ENCODE results near the gene E2F3.
"Not testable (repeated sequence)": the region's sequence is repeated elsewhere in the genome, so short reads cannot be mapped to it uniquely, and the experiment has no call there.

E2F3 gene

GRCh38 chr6:20472748-20473147, 71.1 kb downstream of the E2F3 start:
- no peak for DNase-seq

DNA sequence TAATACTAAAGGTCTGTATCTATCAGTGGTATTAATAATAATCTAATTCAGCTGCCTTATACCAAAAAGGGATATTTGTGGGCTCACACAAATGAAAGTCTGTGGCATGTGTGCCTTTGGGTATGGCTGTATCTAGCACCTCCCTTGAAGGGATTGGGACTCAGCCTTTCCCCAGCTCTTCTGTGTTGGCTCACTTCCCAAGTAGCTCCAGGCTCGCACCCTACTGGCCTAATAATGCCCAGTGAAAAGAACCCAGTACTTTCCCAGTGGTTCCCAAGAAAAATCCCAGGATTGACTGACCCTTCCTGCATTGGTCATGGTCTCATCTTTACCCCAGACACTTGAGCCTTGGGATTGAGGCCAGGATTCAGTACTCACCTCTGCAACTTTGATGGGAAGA, 71.8 kb downstream of the E2F3 start:
- no peak for DNase-seq

GRCh38 chr6:20474874-20475542, 73.3 kb downstream of the E2F3 start:
- DNase-seq = no peak

- no peak for DNase-seq
Observed at GRCh38 chr6:20476501-20477043, 74.9 kb downstream of the E2F3 start.

DNA sequence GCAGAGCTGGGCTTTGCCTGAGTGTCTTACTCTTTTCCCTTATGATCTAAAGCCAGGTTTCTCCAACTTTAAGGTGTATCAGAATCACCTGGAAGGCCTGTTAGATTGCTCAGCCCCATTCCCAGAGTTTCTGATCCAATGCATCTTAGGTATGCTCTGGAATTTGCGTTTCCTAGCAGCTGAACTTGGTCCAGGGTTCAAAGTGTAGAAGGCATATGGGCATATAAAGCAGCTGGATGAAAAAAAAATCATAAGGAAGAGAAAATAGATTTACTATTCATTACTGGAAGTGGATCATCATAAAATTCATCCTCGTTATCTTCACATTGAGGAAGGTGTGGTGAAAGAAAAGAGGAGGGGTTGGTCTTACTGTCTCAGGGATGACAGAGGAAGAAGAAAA, 75.8 kb downstream of the E2F3 start:
- no peak for DNase-seq

- DNase-seq = no peak
Observed at GRCh38 chr6:20479060-20479459, 77.4 kb downstream of the E2F3 start.

- no peak for DNase-seq
Observed at GRCh38 chr6:20479526-20479925, 77.8 kb downstream of the E2F3 start.

- DNase-seq = no peak
Observed at GRCh38 chr6:20481281-20481680, 79.6 kb downstream of the E2F3 start.

- DNase-seq = no peak
Observed at GRCh38 chr6:20483887-20484497, 82.3 kb downstream of the E2F3 start.

DNA sequence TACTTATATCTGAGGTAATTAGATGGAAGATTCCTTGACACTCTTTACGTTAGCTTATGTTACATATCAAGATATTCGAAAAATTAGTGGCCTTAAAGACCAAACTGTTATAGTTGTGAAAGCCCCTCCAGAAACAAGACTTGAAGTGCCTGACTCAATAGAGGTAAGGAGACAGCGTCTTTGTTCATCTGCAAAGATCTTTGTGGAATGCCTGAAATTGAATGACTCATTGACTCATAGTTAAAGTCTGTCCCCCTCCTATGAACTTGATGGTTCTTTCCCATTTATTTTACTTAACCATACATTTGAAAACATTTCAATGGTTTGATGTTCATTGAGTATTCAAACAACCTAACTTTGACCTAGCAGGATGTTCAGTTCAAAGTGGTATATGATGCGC, 85.0 kb downstream of the E2F3 start:
- no peak for DNase-seq

- no peak for DNase-seq
Observed at GRCh38 chr6:20487669-20488375, 86.1 kb downstream of the E2F3 start.

DNA sequence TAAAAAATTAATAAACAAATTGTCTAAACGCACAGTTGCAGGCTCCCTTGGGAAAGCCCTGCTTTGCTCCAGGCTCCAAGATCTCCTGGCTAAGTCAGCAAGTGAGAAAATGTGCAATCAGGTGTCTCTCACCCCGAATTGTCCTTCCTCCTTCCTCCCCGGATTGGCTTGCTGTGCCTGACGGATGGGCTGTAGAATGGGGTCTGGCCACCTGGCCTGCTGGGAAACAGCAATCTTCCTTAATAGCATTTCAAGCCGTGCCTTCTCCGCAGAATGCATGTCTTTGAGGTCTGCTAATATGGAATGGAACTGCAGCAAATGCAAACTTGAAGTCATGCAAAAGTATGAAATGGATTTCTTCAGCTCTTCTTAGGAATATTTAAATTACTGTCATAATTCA, 88.9 kb downstream of the E2F3 start:
- DNase-seq = no peak

GRCh38 chr6:20492099-20492498, 90.4 kb downstream of the E2F3 start:
- DNase-seq = no peak

DNA sequence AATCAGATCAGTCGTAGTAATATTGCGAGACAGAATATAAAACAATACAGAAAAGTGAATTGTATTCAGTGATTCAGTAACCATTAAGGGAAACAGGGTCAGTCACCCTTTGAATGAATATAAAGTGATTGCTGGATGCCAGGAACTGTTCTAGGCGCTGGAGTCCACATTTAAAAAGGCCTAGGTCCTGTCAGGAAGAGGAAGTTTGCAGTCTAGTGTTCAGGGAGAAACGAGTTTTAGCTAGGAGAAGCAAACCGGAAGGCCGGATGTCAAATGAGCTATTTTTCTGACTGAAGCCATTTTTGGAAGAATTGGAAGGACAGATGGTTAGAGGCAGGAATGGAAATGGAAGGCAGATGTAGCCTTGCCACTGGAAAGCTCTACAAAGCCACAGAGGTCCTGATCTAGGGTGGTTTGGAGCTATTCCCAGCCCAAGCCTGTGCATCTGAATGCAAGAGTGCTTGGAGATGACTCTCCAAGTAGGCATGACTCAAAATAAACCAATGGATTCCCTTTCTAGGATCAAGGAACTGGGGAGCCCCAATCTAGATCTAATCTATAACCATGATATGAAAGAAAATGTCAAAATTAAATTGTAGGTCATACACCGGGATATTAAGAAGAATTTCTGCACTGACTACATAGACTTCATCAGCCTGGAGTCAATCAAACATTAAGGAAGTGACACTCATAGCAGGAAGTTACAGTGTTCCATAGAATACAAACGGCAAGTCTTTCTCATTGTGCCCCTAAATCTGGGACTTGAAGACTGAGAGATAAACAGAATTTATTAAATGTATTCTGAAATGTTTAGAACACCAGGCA, 95.7 kb downstream of the E2F3 start:
- no peak for DNase-seq

GRCh38 chr6:20498041-20498385, 96.3 kb downstream of the E2F3 start:
- no peak for DNase-seq

DNA sequence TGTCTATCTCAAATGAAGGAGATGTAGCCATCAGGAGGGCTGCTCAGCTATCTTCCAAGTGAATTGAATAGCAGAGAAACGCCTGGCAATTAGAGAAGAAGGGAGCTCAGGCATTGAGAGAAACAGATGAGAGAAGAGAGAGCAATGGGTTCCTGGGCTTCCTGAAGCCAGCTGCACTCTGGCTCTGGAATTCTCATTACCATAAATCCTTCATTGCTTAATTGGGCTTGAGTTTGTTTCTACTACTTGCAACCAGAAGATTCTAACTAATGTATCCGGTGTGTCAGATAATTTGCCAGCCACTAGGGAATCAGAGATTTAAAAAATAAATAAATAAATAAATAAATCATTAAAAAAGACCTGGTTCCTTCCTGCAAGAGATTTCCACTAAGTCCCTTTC, 107.5 kb downstream of the E2F3 start:
- DNase-seq = no peak

DNA sequence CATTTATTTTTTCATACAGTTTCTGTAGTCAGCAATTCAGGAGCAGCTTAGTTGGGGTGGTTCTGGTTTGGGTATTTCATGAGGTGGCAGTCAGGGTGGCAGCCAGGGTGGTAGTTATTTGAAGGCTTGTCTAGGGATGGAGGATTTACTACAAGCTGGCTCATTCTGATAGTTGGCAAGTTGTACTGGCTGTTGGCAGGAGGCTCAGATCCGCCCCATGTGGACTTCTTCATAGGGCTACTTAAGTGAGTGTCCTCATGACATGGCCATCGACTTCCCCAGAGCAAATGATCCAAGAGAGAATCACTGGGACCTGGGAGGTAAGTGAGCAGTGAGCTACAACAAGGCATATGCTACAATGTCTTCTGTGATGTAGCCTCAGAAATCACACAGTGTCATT, 110.2 kb downstream of the E2F3 start:
- DNase-seq = no peak

DNA sequence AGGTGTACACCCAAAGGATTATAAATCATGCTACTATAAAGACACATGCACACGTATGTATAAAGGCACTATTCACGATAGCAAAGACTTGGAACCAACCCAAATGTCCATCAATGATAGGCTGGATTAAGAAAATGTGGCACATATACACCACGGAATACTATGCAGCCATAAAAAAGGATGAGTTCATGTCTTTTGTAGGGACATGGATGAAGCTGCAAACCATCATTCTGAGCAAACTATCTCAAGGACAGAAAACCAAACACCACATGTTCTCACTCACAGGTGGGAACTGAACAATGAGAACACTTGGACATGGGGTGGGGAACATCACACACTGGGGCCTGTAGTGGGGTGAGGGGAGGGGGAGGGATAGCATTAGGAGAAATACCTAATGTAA, 123.5 kb downstream of the E2F3 start:
- DNase-seq = not testable (repeated sequence)

DNA sequence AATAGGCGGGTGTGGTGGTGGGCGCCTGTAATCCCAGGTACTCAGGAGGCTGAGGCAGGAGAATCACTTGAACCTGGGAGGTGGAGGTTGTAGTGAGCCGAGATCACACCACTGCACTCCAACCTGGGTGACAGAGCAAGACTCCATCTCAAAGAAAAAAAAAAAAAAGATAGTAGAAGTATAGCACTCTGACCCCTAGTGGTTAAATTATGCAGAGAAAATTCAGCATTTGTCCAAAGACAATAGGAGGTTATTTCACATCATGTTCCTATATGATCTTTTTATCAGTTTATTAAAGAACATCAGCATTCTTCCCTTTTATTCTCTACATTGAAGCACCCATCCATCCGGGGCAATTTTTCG, 127.4 kb downstream of the E2F3 start:
- peak in 1 of 2 donors; percentile 64 for DNase-seq

DNA sequence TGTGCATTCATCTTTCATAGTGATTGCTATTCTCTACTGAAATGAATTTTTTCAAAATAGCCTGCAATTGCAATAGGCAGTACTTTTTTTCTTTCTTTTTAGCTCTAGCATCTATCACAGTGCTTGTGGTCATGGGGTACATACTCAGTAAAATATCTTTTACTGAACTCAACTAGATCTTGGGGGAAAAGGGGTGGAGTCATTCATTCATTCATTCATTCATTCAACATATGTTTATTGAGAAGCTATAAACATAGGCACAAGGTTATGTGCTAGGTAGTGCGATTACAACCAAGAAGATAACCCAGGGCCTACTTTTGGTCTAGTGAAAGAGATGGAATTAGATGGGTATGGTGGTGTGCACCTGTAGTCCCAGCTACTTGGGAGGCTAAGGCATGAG, 131.2 kb downstream of the E2F3 start:
- no peak for DNase-seq

DNA sequence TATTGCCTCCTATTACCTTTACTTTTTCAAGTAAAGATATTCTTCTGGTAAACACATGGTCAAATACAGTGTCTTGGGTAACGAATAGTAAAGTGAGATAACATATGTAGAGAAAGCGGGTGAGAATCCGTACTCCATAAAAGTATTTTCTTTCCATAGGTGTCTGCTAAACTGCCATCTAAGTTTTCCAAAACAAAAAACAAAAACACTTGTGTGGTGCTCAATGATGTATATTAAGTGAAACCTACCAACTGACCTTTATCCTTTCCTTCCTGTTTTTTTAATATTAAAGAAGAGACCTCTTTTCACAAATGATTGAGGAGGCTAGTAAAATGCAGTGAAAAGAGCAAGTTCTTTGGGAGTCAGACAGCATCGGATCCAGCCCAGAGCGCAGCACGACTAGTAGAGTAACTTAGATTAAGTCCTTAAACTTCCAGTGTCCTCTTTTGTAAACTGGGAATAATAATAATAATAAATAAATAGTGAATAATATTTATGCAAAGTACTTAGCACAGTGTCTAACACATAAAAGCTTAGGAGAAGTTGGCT, 132.1 kb downstream of the E2F3 start:
- no peak for DNase-seq

GRCh38 chr6:20534295-20535262, 132.9 kb downstream of the E2F3 start, which contains the start of gene CDKAL1:
TSS of gene CDKAL1 (plus strand) at chr6:20534457. CDS start at chr6:20546351, 11,894 bp downstream.
- DNase-seq = peak; percentile 89 to 92

All from CD4-positive, alpha-beta T cell treated with Interleukin-1 beta for 1 hour (primary cell).